ENCODE data around the gene EHMT2. TPM values are rescaled to one million over a fixed set of nuclear protein-coding genes. Genes with fewer than 3 reads are reported as not detected.

Gene EHMT2
- total RNA-seq, 1 donor from 2014 or later = 39.5 TPM

GRCh38 chr6:31877125-31877650, 20.3 kb downstream of the EHMT2 start:
- intact Hi-C loops (cut with DNase I) = no loop called here
- DNase-seq (ENCODE audit: low spot score in 2 of 2) = no peak
- TF ChIP-seq, protein P1, sequence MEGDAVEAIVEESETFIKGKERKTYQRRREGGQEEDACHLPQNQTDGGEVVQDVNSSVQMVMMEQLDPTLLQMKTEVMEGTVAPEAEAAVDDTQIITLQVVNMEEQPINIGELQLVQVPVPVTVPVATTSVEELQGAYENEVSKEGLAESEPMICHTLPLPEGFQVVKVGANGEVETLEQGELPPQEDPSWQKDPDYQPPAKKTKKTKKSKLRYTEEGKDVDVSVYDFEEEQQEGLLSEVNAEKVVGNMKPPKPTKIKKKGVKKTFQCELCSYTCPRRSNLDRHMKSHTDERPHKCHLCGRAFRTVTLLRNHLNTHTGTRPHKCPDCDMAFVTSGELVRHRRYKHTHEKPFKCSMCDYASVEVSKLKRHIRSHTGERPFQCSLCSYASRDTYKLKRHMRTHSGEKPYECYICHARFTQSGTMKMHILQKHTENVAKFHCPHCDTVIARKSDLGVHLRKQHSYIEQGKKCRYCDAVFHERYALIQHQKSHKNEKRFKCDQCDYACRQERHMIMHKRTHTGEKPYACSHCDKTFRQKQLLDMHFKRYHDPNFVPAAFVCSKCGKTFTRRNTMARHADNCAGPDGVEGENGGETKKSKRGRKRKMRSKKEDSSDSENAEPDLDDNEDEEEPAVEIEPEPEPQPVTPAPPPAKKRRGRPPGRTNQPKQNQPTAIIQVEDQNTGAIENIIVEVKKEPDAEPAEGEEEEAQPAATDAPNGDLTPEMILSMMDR (IDR thresholded peaks at IDR 0.05) = no peak
- Histone ChIP-seq H3K27me3 (no peaks in the 10 kb centered on the region), H3K27ac (no peak overlapping the region), H3K9me3 (no peaks in the 10 kb centered on the region), H3K4me3 (no peak overlapping the region), H3K36me3 (peaks cover 11 to 28% of the 10 kb centered on the region in 2 donors), H3K4me1 (no peaks in the 10 kb centered on the region)

- Histone ChIP-seq H3K4me1 (no peaks in the 10 kb centered on the region), H3K27ac (no peak overlapping the region), H3K27me3 (no peaks in the 10 kb centered on the region), H3K4me3 (no peak overlapping the region), H3K36me3 (peaks cover 11 to 19% of the 10 kb centered on the region in 2 donors), H3K9me3 (no peaks in the 10 kb centered on the region)
- intact Hi-C loops (cut with DNase I) = no loop called here
- DNase-seq (ENCODE audit: low spot score in 2 of 2) = no peak
- TF ChIP-seq, protein P1 (IDR thresholded peaks at IDR 0.05) = no peak
These were observed 21.1 kb downstream of the EHMT2 start for GRCh38 chr6:31876357-31876756.

GRCh38 chr6:31875877-31876276, 21.6 kb downstream of the EHMT2 start:
- Histone ChIP-seq H3K27me3 (no peaks in the 10 kb centered on the region), H3K4me3 (no peak overlapping the region), H3K4me1 (no peaks in the 10 kb centered on the region), H3K9me3 (no peaks in the 10 kb centered on the region), H3K27ac (no peak overlapping the region), H3K36me3 (peaks cover 6 to 15% of the 10 kb centered on the region in 2 donors)
- intact Hi-C loops (cut with DNase I) = no loop called here
- DNase-seq (ENCODE audit: low spot score in 2 of 2) = no peak
- TF ChIP-seq, protein P1 (IDR thresholded peaks at IDR 0.05) = no peak

DNA sequence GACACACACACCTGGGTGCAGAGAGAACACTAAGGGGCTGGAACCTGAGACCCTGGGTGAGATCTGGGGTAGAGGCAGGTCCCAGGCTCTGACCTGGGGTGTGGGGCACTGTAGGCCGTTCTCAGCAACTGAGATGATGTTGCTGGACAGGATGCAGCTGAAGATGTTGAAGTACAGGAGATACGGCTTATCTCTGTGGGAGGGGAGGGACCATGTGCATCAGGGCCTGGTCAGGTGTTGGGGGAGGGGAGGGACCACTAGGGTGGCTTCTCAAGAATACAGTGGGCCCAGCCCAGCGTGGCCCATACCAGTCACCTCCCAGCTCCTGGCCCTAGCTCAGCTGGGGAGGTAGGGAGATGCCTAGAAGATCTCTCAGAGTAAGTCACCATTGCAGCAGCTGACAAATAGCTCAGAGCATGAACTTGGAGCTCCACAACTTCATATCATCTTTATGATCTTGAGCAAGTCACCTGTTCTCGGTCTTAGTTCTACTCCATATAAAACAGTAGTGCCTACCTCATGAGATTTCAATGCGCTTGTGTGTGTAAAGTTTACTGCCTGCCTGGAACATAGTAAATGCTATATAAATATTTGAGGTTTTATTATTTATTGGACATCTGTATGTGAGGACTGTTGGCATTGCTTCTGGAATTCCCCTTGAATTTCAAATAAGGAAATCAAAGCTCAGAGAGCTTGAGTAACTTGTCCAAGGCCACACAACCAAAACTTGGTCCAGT, 22.5 kb downstream of the EHMT2 start:
- Histone ChIP-seq H3K4me1 (no peaks in the 10 kb centered on the region), H3K36me3 (peaks cover 0 to 6% of the 10 kb centered on the region in 2 donors), H3K9me3 (no peaks in the 10 kb centered on the region), H3K27ac (no peak overlapping the region), H3K27me3 (no peaks in the 10 kb centered on the region), H3K4me3 (no peak overlapping the region)
- intact Hi-C loops (cut with DNase I) = no loop called here
- TF ChIP-seq, protein P1 (IDR thresholded peaks at IDR 0.05) = no peak
- DNase-seq (ENCODE audit: low spot score in 2 of 2) = no peak

- H3K36me3 ChIP-seq = no peaks in the 10 kb centered on the region
- H3K27ac ChIP-seq = no peak overlapping the region
- H3K4me1 ChIP-seq = no peaks in the 10 kb centered on the region
- no peak overlapping the region for H3K4me3 ChIP-seq
- no peaks in the 10 kb centered on the region for H3K27me3 ChIP-seq
- intact Hi-C loops (cut with DNase I) = no loop called here
- no peaks in the 10 kb centered on the region for H3K9me3 ChIP-seq
- TF ChIP-seq, protein P1 (IDR thresholded peaks at IDR 0.05) = no peak
- no peak for DNase-seq (ENCODE audit: low spot score in 2 of 2)
These were observed 23.3 kb downstream of the EHMT2 start for GRCh38 chr6:31874084-31874670.

Data from ascending aorta (tissue), 2 donors.